HCT116 (cell line): Measurements from ENCODE around the gene RUFY4. TPM values are rescaled to one million over a fixed set of nuclear protein-coding genes. Genes with fewer than 3 reads are reported as not detected.
"Not testable (repeated sequence)": the region's sequence is repeated elsewhere in the genome, so short reads cannot be mapped to it uniquely, and the experiment has no call there.

Experiments used
- ATAC-seq: fragments of 200-7000 bp; cut with Tn5 transposase; 2 replicates; pipeline ENCODE4 v1.9.1; 2020; ENCODE audit warnings: mild to moderate bottlenecking, moderate library complexity
- BruUV-seq: library from RNA; stranded (reverse); fragments of 400-500 nt; replicated peaks from 2 replicates; lab custom pipeline; 2021; lab: Mats Ljungman, UMichigan
- CTCF ChIA-PET: fragments of 300-600 bp; sonication (Branson Sonifier 250); formaldehyde crosslinking; loops from one replicate; lab custom pipeline; 2021; ENCODE audit warnings: antibody characterized with exemption; lab: Charles Lee
- POLR2A ChIA-PET: fragments of 300-600, 350-600 bp; sonication (Branson Sonifier 250); formaldehyde crosslinking; loops from one replicate; lab custom pipeline; 2021; ENCODE audit warnings: antibody characterized with exemption; lab: Charles Lee
- RAD21 ChIA-PET, 2 experiments: fragments of 300-600 bp; sonication (Branson Sonifier 250); formaldehyde crosslinking; loops; one replicate each; lab custom pipeline; 2023; ENCODE audit warnings: low total read pairs in 2 of 2; ENCODE audit not compliant: uncharacterized antibody in 2 of 2, unreplicated experiment in 2 of 2, low non-redundant PET in 1 of 2; lab: Charles Lee
- DNase-seq: peaks from one replicate; pipeline ENCODE4 v3.0.0-alpha.2; 2010; ENCODE audit warnings: low read depth, low spot score
- H2AFZ ChIP-seq: fragments of 200-600 bp; shearing (Covaris generic), sonication (generic); 2 replicates; pipeline ENCODE4 v1.6.1; 2017; ENCODE audit warnings: low read depth, mixed run types, mixed read lengths, antibody characterized with exemption, low read length; ENCODE audit not compliant: poor library complexity, severe bottlenecking
- H3K27ac ChIP-seq: 2 replicates; pipeline ENCODE4 v1.5.1; 2012; ENCODE audit warnings: low read depth, low read length
- H3K27me3 ChIP-seq: fragments of 200-600 bp; sonication (generic); 2 replicates; pipeline ENCODE4 v1.6.1; 2016; ENCODE audit warnings: mixed run types, low read length, mixed read lengths; ENCODE audit not compliant: insufficient read depth
- H3K36me3 ChIP-seq, 2 experiments: fragments of 200-500 bp in 1 of 2; fragments of 200-600 bp in 1 of 2; sonication (Bioruptor generic) in 1 of 2; sonication (generic) in 1 of 2; 2 replicates each; pipeline versions ENCODE4 v1.5.1 to v1.6.1; 2014 to 2016; ENCODE audit warnings: low read length in 2 of 2, inconsistent platforms in 1 of 2, mixed read lengths in 1 of 2, mixed run types in 1 of 2; ENCODE audit not compliant: insufficient read depth in 2 of 2, control insufficient read depth in 1 of 2
- H3K4me1 ChIP-seq, 2 experiments: fragments of 200-600 bp in 1 of 2; sonication (generic) in 1 of 2; 2 replicates each; pipeline versions ENCODE4 v1.5.1 to v1.6.1; 2012 to 2017; ENCODE audit warnings: low read length in 2 of 2, inconsistent platforms in 1 of 2, mild to moderate bottlenecking in 1 of 2, mixed read lengths in 1 of 2, mixed run types in 1 of 2, moderate library complexity in 1 of 2; ENCODE audit not compliant: insufficient read depth in 2 of 2, control insufficient read depth in 1 of 2
- H3K4me2 ChIP-seq: fragments of 200-600 bp; sonication (generic); 2 replicates; pipeline ENCODE4 v1.6.1; 2017; ENCODE audit warnings: mixed run types, low read length, mixed read lengths
- H3K4me3 ChIP-seq, 2 experiments: fragments of 200-600 bp in 1 of 2; sonication (generic) in 1 of 2; replicated peaks in 1 of 2; 2 replicates each; pipeline ENCODE4 v1.5.1; 2011 to 2016; ENCODE audit warnings: low read length in 2 of 2, control low read depth in 1 of 2, low read depth in 1 of 2, mild to moderate bottlenecking in 1 of 2, mixed read lengths in 1 of 2, mixed run types in 1 of 2
- H3K79me2 ChIP-seq: fragments of 200-600 bp; sonication (generic); 2 replicates; pipeline ENCODE4 v1.6.1; 2017; ENCODE audit warnings: mild to moderate bottlenecking, mixed run types, low read length, moderate library complexity, mixed read lengths; ENCODE audit not compliant: insufficient read depth
- H3K9ac ChIP-seq: fragments of 200-600 bp; sonication (generic); 2 replicates; pipeline ENCODE4 v1.6.1; 2016; ENCODE audit warnings: low read length, mixed read lengths
- H3K9me2 ChIP-seq: fragments of 200-600 bp; sonication (generic), shearing (Covaris generic); 2 replicates; pipeline ENCODE4 v1.6.1; 2017; ENCODE audit warnings: mixed run types, mild to moderate bottlenecking, moderate library complexity; ENCODE audit not compliant: insufficient read depth
- H3K9me3 ChIP-seq, 2 experiments: fragments of 200-500 bp in 1 of 2; fragments of 200-600 bp in 1 of 2; sonication (Bioruptor generic) in 1 of 2; sonication (generic) in 1 of 2; 2 replicates each; pipeline ENCODE4 v1.6.1; 2014 to 2017; ENCODE audit warnings: low read length in 2 of 2, mixed read lengths in 2 of 2, inconsistent platforms in 1 of 2, low read depth in 1 of 2, mild to moderate bottlenecking in 1 of 2, mixed run types in 1 of 2, moderate library complexity in 1 of 2; ENCODE audit not compliant: control insufficient read depth in 1 of 2, insufficient read depth in 1 of 2
- H4K20me1 ChIP-seq: fragments of 200-600 bp; sonication (generic), shearing (Covaris generic); 2 replicates; pipeline ENCODE4 v1.6.1; 2017; ENCODE audit warnings: mixed run types, mild to moderate bottlenecking, moderate library complexity; ENCODE audit not compliant: insufficient read depth
- CEBPB ChIP-seq: IDR thresholded peaks from 2 replicates; pipeline ENCODE4 v1.6.1; 2012; ENCODE audit warnings: low read depth
- ELF1 ChIP-seq: IDR thresholded peaks from 2 replicates; pipeline ENCODE4 v1.6.1; 2012; ENCODE audit warnings: low read depth, borderline replicate concordance
- EZH2 ChIP-seq: fragments of 200-600 bp; sonication (generic); IDR thresholded peaks from 2 replicates; pipeline ENCODE4 v1.6.1; 2017; ENCODE audit warnings: antibody characterized with exemption, mixed run types
- JUND ChIP-seq: IDR thresholded peaks from 2 replicates; pipeline ENCODE4 v1.6.1; 2012
- POLR2A ChIP-seq: IDR thresholded peaks from 2 replicates; pipeline ENCODE4 v1.7.0; 2011; ENCODE audit warnings: borderline replicate concordance; ENCODE audit not compliant: insufficient read depth, insufficient read length; ENCODE audit errors: extremely low read depth
- POLR2AphosphoS5 ChIP-seq: IDR thresholded peaks from 2 replicates; pipeline ENCODE4 v1.6.1; 2011; ENCODE audit warnings: mild to moderate bottlenecking, low read depth, low read length, moderate library complexity
- RAD21 ChIP-seq: IDR thresholded peaks from 2 replicates; pipeline ENCODE4 v1.6.1; 2012; ENCODE audit warnings: low read depth, mild to moderate bottlenecking
- SIN3A ChIP-seq: IDR thresholded peaks from 2 replicates; pipeline ENCODE4 v1.6.1; 2012; ENCODE audit warnings: low read depth
- SRF ChIP-seq: IDR thresholded peaks from 2 replicates; pipeline ENCODE4 v1.6.1; 2012; ENCODE audit warnings: low read depth
- ZNF274 ChIP-seq: fragments of 200-500 bp; sonication (Bioruptor generic); IDR thresholded peaks from 2 replicates; pipeline ENCODE4 v1.6.1; 2014; ENCODE audit warnings: mild to moderate bottlenecking, low read depth, low read length, inconsistent platforms
- intact Hi-C: fragments of 100-400 bp; cut with micrococcal nuclease; formaldehyde crosslinking; loops from 2 replicates; pipeline ENCODE4 v1.10.0; 2022
- total RNA-seq: library from RNA; stranded (reverse); gene quantifications from one replicate; pipeline ENCODE4 v1.2.1, GENCODE V29; 2021; ENCODE audit not compliant: unreplicated experiment
- TF ChIP-seq, protein P1 (sequence below): IDR thresholded peaks from 2 replicates; pipeline ENCODE4 v1.6.1; 2012

The RUFY4 gene
- total RNA-seq, 1 experiment from 2014 or later, result 0.27 TPM

DNA sequence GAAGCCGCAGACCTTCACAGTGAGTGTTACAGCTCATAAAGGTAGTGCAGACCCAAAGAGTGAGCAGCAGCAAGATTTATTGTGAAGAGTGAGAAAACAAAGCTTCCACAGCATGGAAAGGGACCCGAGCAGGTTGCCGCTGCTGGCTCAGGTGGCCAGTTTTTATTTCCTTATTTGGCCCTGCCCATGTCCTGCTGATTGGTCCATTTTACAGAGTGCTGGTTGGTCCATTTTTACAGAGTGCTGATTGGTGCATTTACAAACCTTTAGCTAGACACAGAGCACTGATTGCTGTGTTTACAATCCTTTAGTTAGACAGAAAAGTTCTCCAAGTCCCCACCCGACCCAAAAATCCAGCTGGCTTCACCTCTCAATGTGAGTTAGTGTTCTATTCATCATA lies 52.7 kb downstream of the RUFY4 start:
- ATAC-seq, RAD21 ChIA-PET, H3K27me3 ChIP-seq, H3K9me3 ChIP-seq, H3K27ac ChIP-seq, intact Hi-C loops, H3K79me2 ChIP-seq, H2AFZ ChIP-seq, DNase-seq, H3K9me2 ChIP-seq, H3K4me1 ChIP-seq, H3K9ac ChIP-seq, H3K4me3 ChIP-seq, H3K4me2 ChIP-seq, BruUV-seq, H4K20me1 ChIP-seq, POLR2A ChIA-PET, H3K36me3 ChIP-seq, CTCF ChIA-PET: not testable (repeated sequence)

- RAD21 ChIA-PET, BruUV-seq, H3K27me3 ChIP-seq, H3K9me2 ChIP-seq, CTCF ChIA-PET, H3K9me3 ChIP-seq, H2AFZ ChIP-seq, H3K4me2 ChIP-seq, intact Hi-C loops, ATAC-seq, H3K79me2 ChIP-seq, H3K36me3 ChIP-seq, H3K9ac ChIP-seq, H4K20me1 ChIP-seq, DNase-seq, H3K4me3 ChIP-seq, POLR2A ChIA-PET, H3K27ac ChIP-seq, H3K4me1 ChIP-seq: not testable (repeated sequence)
Observed at GRCh38 chr2:218122286-218122685, 53.2 kb downstream of the RUFY4 start.

GRCh38 chr2:218123986-218124385 lies 54.9 kb downstream of the RUFY4 start:
- Histone ChIP-seq H3K9me2 (no peaks in the 10 kb centered on the region), H3K36me3 (no peaks in the 10 kb centered on the region), H3K4me3 (no peak overlapping the region), H4K20me1 (no peaks in the 10 kb centered on the region), H3K4me1 (no peaks in the 10 kb centered on the region), H3K9me3 (no peaks in the 10 kb centered on the region), H3K27me3 (no peaks in the 10 kb centered on the region), H3K9ac (no peak overlapping the region), H3K27ac (no peak overlapping the region), H3K4me2 (no peak overlapping the region), H3K79me2 (no peaks in the 10 kb centered on the region), H2AFZ (no peak overlapping the region)
- DNase-seq (no peak), ATAC-seq (no peak)
- RAD21 ChIA-PET, result no interaction called here
- POLR2A ChIA-PET, result no interaction called here
- intact Hi-C loops, result no loop called here
- TF ChIP-seq POLR2AphosphoS5 (no peak), CEBPB (no peak), ZNF274 (no peak), SRF (no peak), SIN3A (no peak), EZH2 (no peak), ELF1 (no peak), RAD21 (no peak), JUND (no peak), POLR2A (no peak)
- TF ChIP-seq, protein P1, sequence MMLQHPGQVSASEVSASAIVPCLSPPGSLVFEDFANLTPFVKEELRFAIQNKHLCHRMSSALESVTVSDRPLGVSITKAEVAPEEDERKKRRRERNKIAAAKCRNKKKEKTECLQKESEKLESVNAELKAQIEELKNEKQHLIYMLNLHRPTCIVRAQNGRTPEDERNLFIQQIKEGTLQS, result no peak
- no TSS peak for BruUV-seq
- CTCF ChIA-PET, result no interaction called here
